Esophagus muscularis mucosa (tissue), 4 donors: Measurements from ENCODE around the gene CXCR2. TPM values are rescaled to one million over a fixed set of nuclear protein-coding genes. Genes with fewer than 3 reads are reported as not detected.
A peak's percentile ranks its signal among the peaks of the same experiment; 100 is the strongest.

Source experiments
- DNase-seq: peaks from one replicate; pipeline ENCODE4 v3.0.0-alpha.2; 2017; ENCODE audit errors: extremely low spot score
- H3K27ac ChIP-seq, 4 donors: fragments of 200-600 bp; sonication (generic); replicated peaks in 1 of 4; 1 replicate in 3 of 4; 2 replicates in 1 of 4; pipeline ENCODE4 v1.5.1; 2016 to 2019; ENCODE audit warnings: mild to moderate bottlenecking in 1 of 4
- H3K27me3 ChIP-seq, 4 donors: fragments of 200-600 bp; sonication (generic); one replicate each; pipeline versions ENCODE4 v1.5.1 to v1.6.0; 2016 to 2019
- H3K36me3 ChIP-seq, 4 donors: fragments of 200-600 bp; sonication (generic); one replicate each; pipeline ENCODE4 v1.5.1; 2016 to 2019
- H3K4me1 ChIP-seq, 4 donors: fragments of 200-600 bp; sonication (generic); one replicate each; pipeline ENCODE4 v1.5.1; 2016 to 2019
- H3K4me3 ChIP-seq, 4 donors: fragments of 200-600 bp; sonication (generic); 1 replicate in 2 of 4; 2 replicates in 2 of 4; pipeline ENCODE4 v1.5.1; 2016 to 2019; ENCODE audit warnings: mild to moderate bottlenecking in 4 of 4, moderate library complexity in 1 of 4
- H3K9me3 ChIP-seq, 4 donors: fragments of 200-600 bp; sonication (generic); 1 replicate in 3 of 4; 2 replicates in 1 of 4; pipeline ENCODE4 v1.5.1; 2016 to 2019
- CTCF ChIP-seq, 3 experiments: fragments of 200-600 bp in 2 of 3; fragments of 450-650 bp in 1 of 3; sonication (generic) in 2 of 3; IDR thresholded peaks; one replicate each; pipeline ENCODE4 v1.5.1; 2017 to 2019; ENCODE audit warnings: antibody characterized with exemption in 3 of 3, mild to moderate bottlenecking in 2 of 3, moderate library complexity in 1 of 3
- EP300 ChIP-seq: sonication (generic); formaldehyde crosslinking; IDR thresholded peaks from one replicate; pipeline ENCODE4 v1.6.1; 2017; ENCODE audit warnings: antibody characterized with exemption
- POLR2A ChIP-seq: fragments of 450-650 bp; IDR thresholded peaks from one replicate; pipeline ENCODE4 v1.6.1; 2017; ENCODE audit warnings: antibody characterized with exemption, moderate library complexity, mild to moderate bottlenecking, low read depth
- POLR2AphosphoS5 ChIP-seq, 2 donors: sonication (generic); formaldehyde crosslinking; IDR thresholded peaks; one replicate each; pipeline ENCODE4 v1.6.1; 2017; ENCODE audit warnings: antibody characterized with exemption in 2 of 2
- WGBS: methylation state at CpG from one replicate; pipeline ENCODE4 v1.1.5; 2018; 5-methylcytosine and 5-hydroxymethylcytosine counted together
- intact Hi-C: fragments of 100-400 bp; cut with DNase I; formaldehyde crosslinking; loops from one replicate; pipeline ENCODE4 v1.15.1; 2023
- total RNA-seq, 4 donors: library from RNA; depleted of rRNA; stranded (reverse); fragments of >200 nt; gene quantifications; one replicate each; pipeline versions ENCODE4 v1.1.0 to v1.2.1, GENCODE V29; 2016

CXCR2 gene
- 1 to 10 TPM in 1 of 4 donors, under 1 TPM in 2, not detected in 1; 0.11 to 2.8 (median 0.42) TPM for total RNA-seq

- Histone ChIP-seq H3K9me3 (peaks cover 0 to 26% (median 19%) of the 10 kb centered on the region in 4 donors), H3K27ac (no peak within 1 kb of the TSS), H3K4me1 (no peaks in the 10 kb centered on the region), H3K4me3 (no peak within 1 kb of the TSS), H3K27me3 (peaks cover 0 to 20% (median 0%) of the 10 kb centered on the region in 4 donors), H3K36me3 (no peaks in the 10 kb centered on the region)
- intact Hi-C loops = no loop called here
- WGBS = 54% methylated on average over 8 of the region's 8 CpGs
- TF ChIP-seq POLR2A (no peak), EP300 (no peak), CTCF (IDR thresholded peaks at IDR 0.05) (no peak), POLR2AphosphoS5 (IDR thresholded peaks at IDR 0.05) (no peak)
- no peak for DNase-seq
These were observed at the start of gene CXCR2 for GRCh38 chr2:218125626-218126080. Gene CXCR2 (plus strand): TSS chr2:218126028. CDS start chr2:218134802, 8,774 bp downstream.

GRCh38 chr2:218077464-218078216, 48.2 kb upstream of the CXCR2 start:
- TF ChIP-seq POLR2AphosphoS5 (IDR thresholded peaks at IDR 0.05) (no peak), CTCF (IDR thresholded peaks at IDR 0.05) (no peak), POLR2A (no peak), EP300 (no peak)
- WGBS = 81% methylated on average over 6 of the region's 9 CpGs

DNA sequence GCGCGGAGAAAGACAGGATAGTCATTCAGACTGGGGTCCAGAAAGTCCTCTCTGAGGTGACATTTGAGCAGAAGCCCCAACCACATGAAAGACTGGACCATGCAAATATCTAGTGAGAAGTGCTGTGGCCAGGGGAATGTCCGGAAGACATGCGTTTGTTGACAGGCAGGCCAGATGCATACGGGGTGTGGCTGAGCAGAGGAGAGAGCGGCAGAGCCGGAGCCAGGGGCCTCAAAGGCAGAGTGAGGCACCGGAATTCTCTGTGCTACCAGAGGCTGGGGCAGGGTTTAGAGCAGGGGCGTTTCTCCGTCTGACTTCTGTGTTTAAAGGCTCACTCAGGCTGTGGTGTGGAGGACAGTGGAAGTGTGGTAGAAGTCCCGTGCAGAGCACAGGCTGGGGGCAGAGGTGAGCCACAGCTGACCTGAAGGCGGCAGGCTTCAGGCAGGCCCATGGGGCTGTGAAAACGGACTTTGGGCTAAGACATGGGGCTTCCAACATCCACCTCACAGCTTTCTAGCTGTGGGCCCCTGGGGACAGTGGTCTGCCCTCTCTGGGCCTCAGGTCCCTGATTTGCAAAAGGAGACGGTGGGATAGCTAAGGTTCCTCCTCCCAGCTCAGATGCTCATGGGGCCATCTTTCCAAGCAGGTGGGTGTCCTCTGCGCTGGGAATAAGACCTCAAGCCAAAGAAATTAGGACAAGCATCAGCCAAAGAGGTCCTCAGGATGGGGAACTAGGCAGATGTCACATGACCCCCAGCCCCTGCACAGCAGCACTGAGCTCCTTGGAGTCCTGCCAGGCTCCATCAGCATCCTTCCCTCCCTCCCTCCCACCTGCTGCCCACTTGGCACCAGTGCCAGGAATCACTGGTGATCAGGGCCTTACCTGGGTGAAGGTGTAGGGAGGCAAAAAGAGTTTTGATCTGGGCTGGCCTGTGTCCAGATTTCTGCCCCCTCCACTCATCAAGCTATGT, 45.6 kb upstream of the CXCR2 start:
- Histone ChIP-seq H3K27ac (no peak overlapping the region), H3K4me1 (no peaks in the 10 kb centered on the region), H3K9me3 (no peaks in the 10 kb centered on the region), H3K4me3 (no peak overlapping the region), H3K36me3 (no peaks in the 10 kb centered on the region), H3K27me3 (peaks cover 0 to 5% (median 0%) of the 10 kb centered on the region in 4 donors)
- DNase-seq = peak; percentile 70
- intact Hi-C loops = no loop called here
- WGBS = 74% methylated on average over 15 of the region's 15 CpGs
- TF ChIP-seq CTCF (IDR thresholded peaks at IDR 0.05) (no peak), POLR2A (no peak)

More at GRCh38 chr2:218077464-218078216, 48.2 kb upstream of the CXCR2 start:
- no peaks in the 10 kb centered on the region for H3K4me1 ChIP-seq
- no peak overlapping the region for H3K27ac ChIP-seq
- H3K4me3 ChIP-seq = no peak overlapping the region
- no peaks in the 10 kb centered on the region for H3K36me3 ChIP-seq
- peak; percentile 88 for DNase-seq
- intact Hi-C loops = no loop called here
- peaks cover 0 to 5% (median 0%) of the 10 kb centered on the region in 4 donors for H3K27me3 ChIP-seq
- no peaks in the 10 kb centered on the region for H3K9me3 ChIP-seq

DNA sequence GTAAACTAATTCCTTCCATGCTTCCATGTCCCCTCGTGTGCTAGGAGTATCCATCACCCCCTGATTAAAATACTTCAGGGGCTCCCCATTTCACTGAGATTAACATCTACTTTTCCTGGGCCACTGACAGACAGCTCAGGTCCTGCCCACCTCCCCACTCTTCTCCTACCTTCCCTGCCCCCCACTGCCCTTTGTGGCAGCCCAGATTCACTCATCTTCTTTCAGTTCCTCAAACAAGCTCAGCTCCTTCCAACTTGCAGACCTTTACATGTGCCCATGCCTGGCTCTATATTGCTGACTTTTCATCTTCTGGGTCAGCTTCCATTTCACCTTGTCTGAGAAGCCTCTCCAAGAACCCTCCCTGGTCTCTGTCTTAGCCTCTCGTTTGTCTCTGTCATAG, 44.8 kb upstream of the CXCR2 start:
- 87% methylated on average over 2 of the region's 2 CpGs for WGBS
- Histone ChIP-seq H3K27ac (no peak overlapping the region), H3K9me3 (peaks cover 0 to under 1% (median 0%) of the 10 kb centered on the region in 4 donors), H3K4me3 (no peak overlapping the region), H3K27me3 (peaks cover 0 to 5% (median 0%) of the 10 kb centered on the region in 4 donors), H3K36me3 (no peaks in the 10 kb centered on the region), H3K4me1 (no peaks in the 10 kb centered on the region)
- DNase-seq = no peak
- intact Hi-C loops = no loop called here
- TF ChIP-seq POLR2AphosphoS5 (IDR thresholded peaks at IDR 0.05) (no peak), CTCF (IDR thresholded peaks at IDR 0.05) (no peak), POLR2A (no peak), EP300 (no peak)
